ENCODE data around the gene CTTNBP2NL.
"Not testable (repeated sequence)": the region's sequence is repeated elsewhere in the genome, so short reads cannot be mapped to it uniquely, and the experiment has no call there.

CTTNBP2NL gene

GRCh38 chr1:112386731-112387346, 9.2 kb upstream of the CTTNBP2NL start:
- no peak for DNase-seq (ENCODE audit: low spot score)

GRCh38 chr1:112387807-112388206, 8.2 kb upstream of the CTTNBP2NL start:
- DNase-seq (ENCODE audit: low spot score) = no peak

- DNase-seq (ENCODE audit: low spot score) = no peak
These were observed 7.6 kb upstream of the CTTNBP2NL start for GRCh38 chr1:112388436-112388835.

- DNase-seq (ENCODE audit: low spot score) = no peak
These were observed 6.3 kb upstream of the CTTNBP2NL start for GRCh38 chr1:112389689-112390088.

DNA sequence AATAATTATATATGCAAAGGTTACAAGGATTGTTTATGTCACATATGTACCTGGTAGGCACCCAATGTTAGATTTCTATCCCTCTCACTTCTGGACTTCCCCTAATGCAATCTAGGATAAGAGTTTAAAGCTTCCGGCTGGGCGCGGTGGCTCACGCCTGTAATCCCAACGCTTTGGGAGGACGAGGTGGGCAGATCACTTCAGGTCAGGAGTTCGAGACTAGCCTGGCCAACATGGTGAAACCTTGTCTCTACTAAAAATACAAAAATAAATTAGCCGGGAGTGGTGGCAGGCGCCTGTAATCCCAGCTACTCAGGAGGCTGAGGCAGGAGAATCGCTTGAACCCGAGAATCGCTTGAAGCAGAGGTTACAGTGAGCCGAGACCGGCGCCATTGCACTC, 5.7 kb upstream of the CTTNBP2NL start:
- not testable (repeated sequence) for DNase-seq (ENCODE audit: low spot score)

- DNase-seq (ENCODE audit: low spot score) = peak; percentile 90
These were observed 5.0 kb upstream of the CTTNBP2NL start for GRCh38 chr1:112390775-112391602.

DNA sequence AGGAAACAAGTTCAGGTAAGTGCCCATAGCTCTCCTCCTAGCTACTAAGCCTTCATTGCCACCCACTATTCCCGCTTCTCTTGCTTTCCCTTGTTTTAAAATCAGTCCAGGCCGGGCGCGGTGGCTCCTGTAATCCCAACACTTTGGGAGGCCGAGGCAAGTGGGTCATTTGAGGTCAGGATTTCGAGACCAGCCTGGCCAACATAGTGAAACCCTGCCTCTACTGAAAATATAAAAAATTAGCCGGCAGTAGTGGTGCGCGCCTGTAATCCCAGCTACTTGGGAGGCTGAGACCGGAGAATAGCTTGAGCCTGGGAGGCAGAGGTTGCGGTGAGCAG, 4.4 kb upstream of the CTTNBP2NL start:
- no peak for DNase-seq (ENCODE audit: low spot score)

DNA sequence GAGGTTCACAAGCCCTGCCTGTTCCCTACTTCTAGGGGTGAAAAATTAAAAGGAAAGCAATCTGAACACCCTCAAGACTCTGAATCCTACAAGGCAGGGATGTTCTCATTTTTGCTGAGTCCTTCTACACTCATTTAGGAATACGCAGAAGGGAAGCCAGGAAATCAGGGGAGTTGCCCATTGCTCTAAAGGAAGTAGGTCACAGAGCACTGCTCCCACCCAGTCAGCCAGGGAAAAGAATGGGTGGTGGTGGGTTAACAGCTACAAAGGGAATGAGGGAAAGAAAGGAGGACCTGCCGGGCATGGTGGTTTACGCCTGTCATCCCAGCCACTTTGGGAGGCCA, 2.4 kb upstream of the CTTNBP2NL start:
- DNase-seq (ENCODE audit: low spot score) = no peak

GRCh38 chr1:112394743-112395062, 1.3 kb upstream of the CTTNBP2NL start:
- DNase-seq (ENCODE audit: low spot score) = no peak

DNA sequence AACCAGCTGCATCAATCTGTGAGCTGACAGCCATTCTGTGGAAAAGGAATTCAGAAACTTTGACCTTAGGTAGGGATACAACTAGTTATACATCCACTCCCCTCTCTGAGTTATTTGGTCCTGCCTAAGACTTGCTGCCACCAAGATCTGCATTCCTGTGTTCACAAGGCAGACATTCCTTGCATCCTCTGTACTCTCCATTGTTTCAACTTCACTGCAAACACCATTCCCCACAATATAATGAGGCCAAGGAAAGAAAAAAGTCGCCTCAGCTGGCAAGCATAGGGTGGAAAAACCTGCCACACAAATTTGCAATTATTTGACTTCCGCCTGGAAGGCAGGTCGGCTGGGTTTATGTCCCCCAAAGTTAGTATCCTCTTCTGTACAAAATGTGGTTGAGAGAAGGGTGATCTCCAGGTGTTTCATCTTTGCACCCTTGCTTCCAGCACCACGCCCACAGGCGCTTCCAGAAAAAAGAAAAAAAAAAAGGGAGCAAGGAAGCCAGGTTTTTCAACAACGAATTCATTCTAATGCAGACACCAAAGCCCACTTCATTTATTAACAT, 676 bp upstream of the CTTNBP2NL start:
- DNase-seq (ENCODE audit: low spot score) = no peak

GRCh38 chr1:112396653-112397471, 848 bp downstream of the CTTNBP2NL start:
- no peak for DNase-seq (ENCODE audit: low spot score)

GRCh38 chr1:112397841-112398240, 1.8 kb downstream of the CTTNBP2NL start:
- DNase-seq (ENCODE audit: low spot score) = no peak

DNA sequence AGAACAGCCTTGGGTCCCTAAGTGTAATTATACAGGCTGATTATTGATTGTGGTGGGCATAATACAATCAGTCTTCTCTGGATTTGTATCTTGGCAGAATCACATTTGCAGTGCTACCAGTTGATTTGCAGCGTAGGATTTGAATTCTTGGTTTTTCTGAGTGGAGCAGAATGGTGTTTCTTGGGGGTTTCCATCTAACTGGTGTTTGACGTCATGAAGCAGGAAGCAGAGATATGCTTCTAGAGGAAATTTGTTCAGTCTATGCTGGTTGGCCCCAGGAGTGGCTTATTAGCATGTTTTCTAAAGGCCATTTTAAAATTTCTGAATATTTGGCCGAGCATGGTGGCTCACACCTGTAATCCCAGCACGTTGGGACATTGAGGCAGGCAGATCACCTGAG, 3.4 kb downstream of the CTTNBP2NL start:
- no peak for DNase-seq (ENCODE audit: low spot score)

- DNase-seq (ENCODE audit: low spot score) = not testable (repeated sequence)
These were observed 4.7 kb downstream of the CTTNBP2NL start for GRCh38 chr1:112400706-112401105.

- no peak for DNase-seq (ENCODE audit: low spot score)
These were observed 6.9 kb downstream of the CTTNBP2NL start for GRCh38 chr1:112402682-112403643.

DNA sequence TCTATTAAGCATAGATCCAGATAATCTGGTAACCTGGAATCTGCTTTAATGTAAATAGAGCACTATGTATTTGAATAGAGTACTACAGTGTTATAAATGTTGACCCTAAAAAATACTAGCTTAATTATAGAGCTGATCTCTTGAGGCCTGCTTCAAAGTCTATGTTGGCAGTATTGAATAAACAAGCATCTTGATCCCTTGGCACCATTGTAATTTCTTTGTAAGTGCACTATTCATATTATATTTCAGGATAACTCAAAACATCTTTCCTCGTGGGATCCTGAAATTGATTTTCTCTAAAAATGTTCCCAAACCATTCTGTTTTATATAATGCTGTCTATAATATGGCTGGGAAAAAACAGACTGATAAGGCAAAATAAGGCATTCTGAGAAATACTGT, 10.8 kb downstream of the CTTNBP2NL start:
- DNase-seq (ENCODE audit: low spot score) = no peak

GRCh38 chr1:112409414-112409813, 13.4 kb downstream of the CTTNBP2NL start:
- DNase-seq (ENCODE audit: low spot score) = no peak

- no peak for DNase-seq (ENCODE audit: low spot score)
These were observed 14.7 kb downstream of the CTTNBP2NL start for GRCh38 chr1:112410673-112411072.

DNA sequence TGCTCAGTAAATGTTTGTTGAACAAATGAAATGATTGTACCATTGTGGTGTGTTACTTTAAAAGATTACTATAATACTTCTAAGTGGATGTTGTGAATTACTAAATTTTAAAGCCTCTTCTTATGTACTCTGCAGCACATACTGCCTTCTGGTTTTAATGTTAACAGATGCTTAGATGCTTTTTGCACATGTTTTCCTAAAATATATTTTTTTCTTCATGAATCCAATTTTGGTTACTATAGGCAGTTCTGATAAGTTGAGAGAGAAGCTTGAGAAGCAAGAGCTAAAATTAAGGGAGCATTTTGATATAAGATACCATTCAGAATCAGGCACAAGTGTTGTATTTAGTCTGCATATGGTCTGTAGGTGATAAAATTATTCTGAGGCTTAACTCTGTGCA, 21.3 kb downstream of the CTTNBP2NL start:
- DNase-seq (ENCODE audit: low spot score) = no peak

GRCh38 chr1:112418099-112418892, 22.3 kb downstream of the CTTNBP2NL start:
- DNase-seq (ENCODE audit: low spot score) = no peak

GRCh38 chr1:112423207-112423606, 27.2 kb downstream of the CTTNBP2NL start:
- DNase-seq (ENCODE audit: low spot score) = no peak
